AML-193 (cell line): ENCODE measurements around the gene GUCY1A2.
"Not testable (repeated sequence)": the region's sequence is repeated elsewhere in the genome, so short reads cannot be mapped to it uniquely, and the experiment has no call there.

Source experiments
- DNase-seq, 2 experiments: peaks; one replicate each; lab custom pipeline; 2025; lab: John Stamatoyannopoulos, UW

Gene GUCY1A2

DNA sequence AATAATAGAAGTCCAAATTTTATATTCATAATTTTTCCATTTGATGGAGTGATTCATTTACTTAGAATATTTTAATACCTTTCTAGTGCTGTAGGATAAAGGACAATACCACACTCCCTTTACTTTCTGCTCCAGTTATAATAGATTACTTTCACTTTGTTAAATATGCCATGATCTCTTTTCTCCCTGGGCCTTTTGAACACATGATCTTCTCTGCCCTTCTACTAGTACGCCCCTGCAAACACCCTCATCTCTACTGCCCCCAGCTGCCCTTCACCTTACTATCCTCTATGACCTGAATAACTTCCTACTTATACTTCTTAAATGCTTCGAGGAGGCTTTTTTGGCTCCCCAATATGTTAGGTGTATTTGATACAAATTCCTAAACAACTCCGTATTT lies 177.3 kb downstream of the GUCY1A2 start:
- DNase-seq: no peak

DNA sequence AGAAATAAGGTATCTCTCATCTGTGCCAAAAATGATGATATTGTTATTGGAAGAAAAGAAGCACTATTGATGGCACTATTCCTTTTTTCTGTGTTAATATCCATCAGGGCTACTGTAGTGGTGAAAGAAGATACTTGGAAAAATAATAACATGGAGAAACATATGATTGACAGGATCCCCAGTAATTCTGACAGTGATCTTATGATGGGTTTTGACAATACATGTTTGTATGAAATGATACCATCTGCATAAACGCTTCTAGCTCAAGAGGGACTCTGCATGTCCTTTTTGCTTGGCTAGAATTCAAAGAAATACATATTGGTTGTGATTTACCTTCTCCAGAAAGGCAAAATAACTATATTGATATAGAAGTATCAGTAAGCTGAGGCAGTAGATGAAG lies 178.1 kb downstream of the GUCY1A2 start:
- DNase-seq: no peak

DNA sequence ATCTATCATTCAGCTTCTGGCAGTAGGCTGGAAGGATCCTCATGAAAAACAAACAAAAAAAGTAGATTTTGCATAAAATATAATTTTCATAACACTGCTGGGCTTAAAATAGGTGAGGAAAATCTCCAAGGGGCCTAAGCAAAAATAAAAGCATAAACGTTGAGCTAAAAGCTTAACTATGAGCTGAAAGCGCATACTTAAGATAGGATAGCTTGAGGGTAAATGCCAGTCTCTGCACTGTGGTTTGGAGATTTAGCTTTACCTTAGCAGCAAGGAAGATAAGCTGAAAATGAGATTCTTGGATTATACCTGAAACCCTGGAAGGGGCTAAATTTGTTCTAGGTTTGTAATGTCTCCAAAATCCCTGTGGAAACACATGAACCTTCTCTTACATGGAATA lies 183.7 kb downstream of the GUCY1A2 start:
- no peak for DNase-seq

DNA sequence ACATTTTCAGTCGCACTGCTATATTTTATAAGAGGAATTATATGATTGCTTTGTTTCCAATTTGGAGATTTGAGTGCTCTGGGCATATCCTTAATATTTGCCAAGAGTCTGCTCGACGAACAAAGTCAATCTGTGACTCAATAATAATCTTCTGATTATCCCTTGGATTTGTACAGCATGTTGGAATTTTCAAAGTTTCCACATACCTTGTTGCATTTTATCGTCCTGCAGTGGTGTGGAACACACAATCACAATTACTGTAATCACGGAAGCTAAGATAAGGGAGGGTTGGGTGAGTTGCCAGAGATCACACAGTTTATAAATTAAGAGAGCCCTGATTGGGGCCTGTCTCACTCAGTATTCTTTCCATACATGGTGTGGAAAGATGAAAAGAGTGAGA lies 189.3 kb downstream of the GUCY1A2 start:
- DNase-seq: no peak

DNA sequence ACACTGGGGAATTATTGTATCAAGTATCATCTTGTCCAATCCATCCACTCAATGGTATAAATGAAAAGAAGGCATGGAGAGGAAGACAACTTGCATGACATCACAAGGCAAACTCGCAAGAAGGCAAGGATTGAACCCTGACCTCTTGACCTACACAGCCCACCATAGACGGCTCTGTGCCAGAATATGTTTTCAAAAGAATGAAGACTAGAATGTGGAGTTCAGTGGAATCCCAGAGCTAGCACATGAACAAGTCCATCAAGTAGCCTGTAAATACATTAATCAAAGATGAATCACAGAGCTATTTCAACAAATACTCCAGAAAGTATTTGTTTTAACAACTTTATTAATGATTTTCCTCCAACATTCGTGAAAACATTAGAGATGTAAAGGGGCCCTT lies 189.7 kb downstream of the GUCY1A2 start:
- DNase-seq: no peak

DNA sequence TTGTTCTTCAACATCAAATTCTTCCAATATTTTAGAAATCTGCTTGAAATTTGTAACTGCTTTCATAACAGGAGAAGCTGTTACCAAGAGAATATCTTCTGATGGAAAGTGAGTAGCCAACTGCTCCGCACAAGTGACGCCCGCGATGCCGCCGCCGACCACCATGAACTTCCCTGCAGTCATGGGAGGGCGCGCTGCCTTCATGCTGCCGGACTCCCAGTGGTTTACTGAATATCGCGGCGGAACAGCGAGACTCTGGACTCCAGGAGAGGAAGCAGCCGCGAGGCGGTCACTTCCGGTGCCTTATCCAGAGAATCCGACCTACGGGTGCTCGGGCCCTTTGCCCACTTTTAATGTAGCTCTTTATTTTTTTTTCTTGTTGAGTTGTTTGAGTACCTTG lies 190.6 kb downstream of the GUCY1A2 start:
- DNase-seq: no peak

DNA sequence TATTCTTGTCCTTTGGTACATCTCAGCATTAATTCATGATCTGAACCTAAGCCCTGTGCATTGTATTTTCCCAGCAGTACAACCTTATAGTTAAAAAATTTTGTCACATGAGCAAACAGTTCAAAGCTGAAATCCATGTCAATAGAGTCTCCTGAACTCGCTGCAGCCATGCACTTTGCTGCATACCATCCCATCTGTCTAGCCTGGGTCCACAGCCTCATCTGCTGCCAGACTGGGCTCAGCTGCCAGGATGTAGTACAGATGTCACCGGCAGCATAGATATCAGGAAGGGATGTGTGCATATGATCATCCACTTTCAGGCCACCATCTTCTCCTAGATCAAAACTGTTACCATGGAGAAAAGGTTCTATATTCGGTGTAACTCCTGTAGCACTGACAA lies 191.7 kb downstream of the GUCY1A2 start:
- DNase-seq: not testable (repeated sequence)

DNA sequence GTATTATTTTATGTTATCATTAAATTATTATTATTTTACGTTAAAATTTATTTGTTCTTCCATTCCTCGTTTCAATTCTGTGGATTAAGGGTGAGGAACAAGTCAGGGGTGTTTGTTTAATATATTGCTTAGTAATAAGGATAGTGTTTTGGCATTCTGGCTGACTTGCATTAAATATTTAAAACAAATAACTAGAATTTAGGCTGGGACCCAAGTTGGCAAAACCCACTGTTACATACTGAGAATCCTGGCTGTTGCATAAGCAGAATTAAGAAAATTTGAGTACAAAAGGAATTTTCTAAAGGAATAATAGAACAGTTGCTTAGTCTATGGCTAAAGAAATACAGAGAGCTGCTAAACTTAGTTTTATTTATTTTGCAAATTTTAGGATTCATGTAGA lies 196.4 kb downstream of the GUCY1A2 start:
- no peak for DNase-seq

DNA sequence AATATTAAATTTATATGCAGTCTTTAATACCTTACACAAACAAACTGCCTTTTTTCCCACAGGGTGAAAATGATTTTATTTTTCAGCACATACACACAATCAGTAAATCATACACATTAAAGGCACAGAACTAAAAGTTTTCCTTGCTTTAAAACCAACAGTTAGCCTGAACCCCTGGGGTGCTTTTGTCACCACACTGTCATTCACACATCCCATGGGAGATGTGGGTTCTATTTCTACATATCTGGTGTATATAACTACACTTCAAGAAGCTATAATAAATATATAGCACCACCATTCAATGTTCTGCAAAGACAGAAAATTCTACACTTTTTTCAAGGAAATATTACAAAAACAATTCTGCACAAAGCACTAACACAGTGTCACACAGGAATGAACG lies 197.0 kb downstream of the GUCY1A2 start:
- DNase-seq: no peak

DNA sequence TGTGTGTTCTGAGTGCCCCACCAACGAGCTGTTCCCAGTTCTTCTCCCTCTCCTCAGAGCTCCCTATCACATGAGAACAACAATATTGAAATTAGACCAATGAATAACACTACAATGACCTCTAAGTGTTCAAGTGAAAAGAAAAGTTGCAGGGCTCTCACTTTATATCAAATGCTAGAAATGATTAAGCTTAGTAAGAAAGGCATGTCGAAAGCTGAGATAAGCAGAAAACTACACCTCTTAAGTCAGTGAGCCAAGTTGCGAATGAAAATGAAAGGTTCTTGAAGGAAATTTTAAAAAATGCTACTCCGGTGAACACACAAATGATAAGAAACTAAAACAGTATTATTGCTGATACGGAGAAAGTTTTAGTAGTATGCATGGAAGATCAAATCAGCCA lies 199.8 kb downstream of the GUCY1A2 start:
- no peak for DNase-seq

DNA sequence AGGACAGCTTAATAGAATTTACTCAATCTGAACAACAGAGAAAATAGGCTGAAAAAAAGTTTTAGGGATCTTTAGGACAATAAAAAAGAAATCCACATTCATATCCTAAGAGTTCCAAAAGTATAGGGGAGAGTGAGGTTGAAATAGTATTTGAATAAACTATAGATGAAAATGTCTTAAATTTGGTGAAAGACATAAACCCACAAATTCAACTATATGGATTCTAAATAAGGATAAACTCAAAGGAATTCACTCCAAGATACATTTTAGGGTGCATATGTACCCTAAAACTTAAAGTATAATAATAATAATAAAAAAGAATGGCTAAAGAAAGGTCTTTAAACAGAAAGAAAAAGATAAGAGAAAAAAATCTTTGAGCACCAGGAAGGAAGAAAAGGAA lies 203.1 kb downstream of the GUCY1A2 start:
- DNase-seq: no peak

DNA sequence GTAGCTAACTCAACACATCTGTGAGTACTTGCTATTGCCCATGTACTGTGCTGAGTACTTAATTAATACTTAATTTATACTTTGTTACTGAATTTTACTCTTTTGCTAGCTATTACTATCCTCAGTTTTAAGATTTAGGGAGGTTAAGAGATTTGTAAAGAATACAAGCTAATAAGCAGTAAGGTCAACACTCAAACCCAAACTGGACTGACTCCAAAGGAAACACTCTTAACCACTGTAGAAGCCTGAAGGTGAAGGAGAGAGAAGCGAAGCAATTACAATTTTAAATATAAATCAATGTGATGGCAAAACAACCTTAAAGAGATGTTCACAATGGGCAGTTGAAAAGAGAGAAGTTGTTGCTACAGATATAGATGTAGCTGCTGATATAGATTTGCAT lies 204.5 kb downstream of the GUCY1A2 start:
- DNase-seq: no peak

DNA sequence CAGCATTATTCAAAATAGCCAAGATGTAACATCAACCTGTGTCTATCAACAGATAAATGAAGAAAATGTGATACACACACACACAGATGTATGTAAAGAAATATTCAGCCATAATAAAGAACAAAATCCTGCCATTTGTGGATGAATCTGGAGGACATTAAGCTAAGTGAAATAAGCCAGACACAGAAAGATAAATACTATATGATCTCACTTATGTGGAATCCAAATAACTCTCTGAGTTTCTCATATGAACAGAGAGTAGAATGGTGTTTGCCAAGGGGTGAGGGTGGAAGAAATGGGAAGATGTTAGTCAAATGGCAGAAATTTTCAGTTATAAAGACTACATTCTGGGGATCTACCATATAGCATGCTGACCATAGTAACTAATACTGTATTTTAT lies 224.2 kb downstream of the GUCY1A2 start:
- DNase-seq: no peak

DNA sequence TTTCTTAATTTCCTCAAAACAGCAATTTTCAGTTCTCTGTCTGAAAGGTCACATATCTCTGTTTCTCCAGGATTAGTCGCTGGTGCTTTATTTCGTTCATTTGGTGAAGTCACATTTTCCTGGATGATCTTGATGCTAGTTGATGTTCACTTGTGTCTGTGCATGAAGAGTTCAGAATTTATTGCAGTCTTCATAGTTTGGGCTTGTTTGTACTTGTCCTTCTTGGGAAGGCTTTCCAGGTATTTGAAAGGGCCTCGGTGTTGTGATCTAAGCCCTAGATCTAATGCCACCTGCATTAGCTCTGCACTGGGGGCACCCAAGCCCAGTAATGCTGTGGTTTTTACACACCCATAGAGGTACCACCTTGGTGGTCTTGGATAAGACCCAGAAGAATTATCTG lies 228.9 kb downstream of the GUCY1A2 start:
- DNase-seq: no peak

DNA sequence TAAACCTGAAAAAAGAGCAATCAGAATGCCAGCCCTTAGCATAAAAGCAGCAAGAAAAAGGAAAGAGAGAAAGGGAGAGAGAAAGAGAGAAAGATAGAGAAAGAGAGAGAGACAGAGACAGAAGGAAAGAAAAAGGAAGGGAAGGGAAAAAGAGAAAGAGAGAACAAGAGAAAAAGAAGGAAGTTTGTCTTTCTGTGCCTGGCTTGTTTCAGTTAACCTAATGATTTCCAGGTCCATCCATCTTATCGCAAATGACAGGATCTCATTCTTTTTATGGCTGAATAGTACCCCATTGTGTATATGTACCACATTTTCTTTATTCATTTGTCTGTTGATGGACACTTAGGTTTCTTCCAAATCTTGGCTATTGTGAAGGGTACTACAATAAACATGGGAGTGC lies 230.8 kb downstream of the GUCY1A2 start:
- DNase-seq: no peak

DNA sequence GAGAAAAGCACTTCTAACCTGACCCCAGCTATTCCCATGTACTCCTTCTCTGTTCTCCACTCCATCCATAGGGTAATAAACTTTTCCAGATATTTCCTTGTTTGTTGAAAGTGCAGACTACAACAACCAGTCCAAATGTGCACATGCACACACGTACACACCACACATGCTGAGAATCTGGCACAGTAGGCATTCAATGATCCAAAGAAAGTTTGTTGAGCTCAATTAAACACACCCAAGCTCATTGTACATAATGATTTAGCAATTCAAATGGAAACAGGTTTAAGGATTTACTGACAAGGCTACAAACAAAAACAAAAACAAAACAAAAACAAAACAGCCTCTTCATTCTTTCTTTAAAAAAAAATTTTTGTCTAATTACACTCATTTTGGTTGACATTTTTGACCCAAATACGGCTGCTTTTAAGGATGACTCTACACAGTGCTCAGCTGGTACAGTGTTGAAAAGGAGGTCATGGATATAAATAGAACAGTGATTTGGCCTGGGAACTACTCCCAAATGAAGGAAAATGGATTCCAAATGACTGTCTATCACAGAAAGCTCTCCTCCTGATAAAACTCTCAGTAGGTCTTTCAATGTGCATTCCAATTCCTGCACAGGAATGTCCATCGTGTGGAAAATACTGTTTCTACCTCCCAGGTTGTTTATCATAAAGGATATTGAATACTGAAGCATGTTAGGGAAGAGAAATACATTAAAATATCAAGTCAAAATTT lies 232.2 kb downstream of the GUCY1A2 start:
- DNase-seq: no peak

DNA sequence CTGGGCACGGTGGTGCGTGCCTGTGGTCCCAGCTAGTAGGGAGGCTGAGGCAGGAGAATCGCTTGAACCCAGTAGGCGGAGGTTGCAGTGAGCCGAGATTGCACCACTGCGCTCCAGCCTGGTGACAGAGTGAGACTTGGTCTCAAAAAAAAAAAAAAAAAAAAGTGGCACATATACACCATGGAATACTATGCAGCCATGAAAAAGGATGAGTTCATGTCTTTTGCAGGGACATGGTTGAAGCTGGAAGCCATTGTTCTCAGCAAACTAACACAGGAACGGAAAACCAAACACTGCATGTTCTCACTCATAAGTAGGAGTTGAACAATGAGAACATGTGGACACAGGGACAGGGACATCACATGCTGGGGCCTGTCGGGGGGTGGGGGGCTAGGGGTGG lies 241.0 kb downstream of the GUCY1A2 start:
- DNase-seq: not testable (repeated sequence)

DNA sequence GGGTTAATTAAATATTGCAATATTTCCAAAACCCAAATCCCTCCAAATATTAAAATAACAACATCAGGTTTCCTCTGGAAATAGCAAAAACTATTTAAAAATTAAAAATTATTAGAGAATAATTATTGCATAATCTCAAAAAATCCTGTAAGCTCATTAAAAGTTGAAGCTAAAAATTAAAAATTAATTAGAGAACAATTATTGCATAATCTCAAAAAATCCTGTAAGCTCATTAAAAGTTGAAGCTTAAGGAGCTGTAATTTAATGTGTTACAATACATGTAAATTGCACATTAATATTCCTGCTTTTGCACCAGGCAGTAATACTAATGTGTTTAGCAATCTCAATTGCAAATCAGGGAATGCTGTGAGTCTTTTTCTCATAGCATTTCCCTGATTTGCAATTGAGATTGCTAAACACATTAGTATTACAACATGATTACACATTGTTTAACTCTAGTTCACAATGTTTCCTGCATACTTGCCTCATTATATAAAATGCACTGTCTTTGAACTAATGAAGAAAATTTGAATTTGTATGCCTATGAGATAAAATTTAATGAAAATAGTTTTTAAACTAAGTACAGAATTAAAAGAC lies 247.7 kb downstream of the GUCY1A2 start:
- peak; percentile 2 to 21 for DNase-seq

DNA sequence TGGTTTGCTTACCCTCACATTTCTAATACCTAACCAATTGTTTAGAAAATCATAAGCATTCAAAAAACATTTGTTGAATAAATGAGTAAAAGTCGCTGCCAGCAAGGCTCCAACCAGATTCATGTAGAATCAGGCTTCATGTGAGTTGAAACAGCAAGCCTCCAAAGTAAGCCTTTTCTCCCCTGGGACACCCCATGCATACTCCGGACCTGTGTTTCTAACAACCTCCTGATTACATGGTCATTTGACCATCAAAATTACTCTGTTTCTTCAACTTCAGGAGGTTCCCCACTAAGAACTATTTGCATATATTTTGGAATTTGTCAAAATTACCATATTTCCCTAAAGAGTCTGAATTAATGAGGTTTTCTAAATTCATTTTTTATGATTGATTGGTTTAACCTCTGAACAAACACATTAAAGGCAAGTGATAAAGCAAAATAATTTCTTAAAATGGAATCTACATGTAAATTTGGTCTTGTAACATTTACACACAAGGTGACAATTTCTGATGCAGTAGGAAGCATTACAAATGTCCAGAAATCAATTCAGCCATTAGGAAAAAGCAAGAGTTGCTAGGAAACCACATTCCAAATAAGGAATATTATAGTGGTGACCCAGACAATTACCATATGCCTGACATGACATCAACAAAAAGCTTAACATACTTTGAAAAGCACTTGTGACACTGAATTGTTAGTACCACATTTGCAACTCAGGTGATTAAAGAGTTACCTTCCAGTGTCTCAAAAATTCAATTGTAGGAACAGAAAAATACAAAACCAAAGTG lies 252.6 kb downstream of the GUCY1A2 start:
- DNase-seq: no peak

DNA sequence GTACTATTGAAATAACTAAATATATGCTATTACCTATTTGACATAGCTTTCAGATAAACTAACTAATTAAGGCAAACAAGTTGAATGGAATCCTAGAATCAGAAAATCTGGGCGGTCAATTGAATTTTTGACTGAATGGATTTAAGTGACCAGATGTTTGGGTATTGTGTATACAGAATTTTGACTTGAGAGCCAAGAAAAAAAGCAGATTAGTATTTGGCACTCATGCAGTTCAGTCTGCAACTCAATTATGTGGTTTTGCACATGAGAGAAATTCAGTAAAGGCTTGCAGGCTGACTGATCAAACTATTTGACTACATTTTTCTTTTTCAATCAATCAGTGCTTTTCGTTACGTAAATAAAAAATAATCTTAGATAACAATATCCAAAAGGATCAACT lies 254.8 kb downstream of the GUCY1A2 start:
- no peak for DNase-seq

DNA sequence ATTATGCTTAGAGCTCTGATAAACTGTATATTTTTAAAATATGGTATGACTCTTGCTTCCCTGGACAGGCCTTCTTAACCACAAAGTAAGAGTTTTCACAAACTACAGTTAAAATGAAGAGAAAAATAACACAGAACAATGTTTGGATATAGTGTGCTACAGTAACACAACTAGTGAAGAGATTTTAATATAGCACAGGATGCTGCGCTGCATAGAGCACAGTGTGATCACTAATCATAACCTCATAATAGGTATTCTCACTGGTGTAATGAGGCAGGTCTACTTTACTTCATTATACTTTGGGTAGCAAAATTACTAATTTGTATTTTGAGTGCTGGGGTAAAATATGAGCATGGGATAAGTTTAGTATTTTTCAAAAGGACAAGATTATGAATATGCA lies 256.5 kb downstream of the GUCY1A2 start:
- DNase-seq: no peak

DNA sequence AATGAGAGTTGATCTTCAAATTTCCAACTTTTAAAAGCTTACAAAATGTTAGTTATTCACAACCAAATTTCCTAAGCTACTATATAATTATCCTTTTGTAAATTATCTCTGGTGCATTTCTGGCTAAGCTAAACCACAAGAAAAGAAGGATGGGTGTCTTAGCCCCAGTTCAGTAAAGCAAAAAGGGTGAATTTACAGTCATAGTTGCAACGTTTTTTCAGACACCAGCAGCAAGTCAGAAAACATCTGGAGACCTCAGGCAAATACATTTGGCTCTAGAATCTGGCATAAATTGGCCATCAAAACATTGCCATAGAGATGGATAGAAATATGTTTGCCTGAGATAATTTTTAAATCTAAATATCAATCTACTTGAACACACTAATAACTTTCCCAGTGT lies 257.0 kb downstream of the GUCY1A2 start:
- DNase-seq: no peak

DNA sequence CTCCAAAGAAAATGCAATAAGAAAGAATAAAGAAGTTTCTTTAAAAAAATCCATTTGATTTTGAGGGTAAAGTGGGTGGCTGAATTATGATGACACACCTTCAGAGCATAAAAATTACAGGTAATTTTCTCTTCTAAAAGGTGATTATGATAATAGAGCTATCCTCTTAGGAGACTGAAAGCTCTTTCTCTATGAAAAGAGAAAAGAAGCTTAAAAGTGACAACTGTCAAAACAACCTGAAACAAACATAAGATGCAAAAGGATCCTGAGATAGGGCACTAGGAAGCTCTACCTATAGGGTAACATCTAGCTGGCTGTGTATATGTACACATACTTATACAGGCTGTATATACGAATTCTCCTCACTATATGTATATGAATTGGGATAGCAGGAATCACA lies 270.2 kb downstream of the GUCY1A2 start:
- DNase-seq: no peak
